ENCODE results near the gene OR2A42. TPM values are rescaled to one million over a fixed set of nuclear protein-coding genes. Genes with fewer than 3 reads are reported as not detected.
"Not testable (repeated sequence)": the region's sequence is repeated elsewhere in the genome, so short reads cannot be mapped to it uniquely, and the experiment has no call there.

Gene OR2A42
- total RNA-seq, 2 donors from 2014 or later = not detected

DNA sequence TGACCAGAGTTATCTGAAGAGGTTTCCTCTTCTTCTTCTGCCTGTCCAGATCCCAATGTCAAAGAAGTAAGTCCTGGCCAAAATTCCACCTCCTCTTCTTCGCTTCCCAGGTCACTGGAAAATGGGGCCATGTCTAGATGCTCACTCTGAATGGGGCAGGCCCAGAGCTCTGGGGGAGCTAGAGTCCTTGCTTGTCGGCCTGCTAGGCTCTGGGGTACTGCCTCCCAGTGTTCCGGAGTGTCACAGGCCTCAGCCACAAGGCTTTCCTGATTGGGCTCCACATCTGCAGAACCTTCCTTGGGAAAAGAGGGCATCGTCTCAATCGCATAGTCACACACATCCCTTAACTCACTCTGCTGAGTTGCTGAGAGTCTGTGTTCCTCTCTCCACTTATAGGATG lies 51.6 kb downstream of the OR2A42 start:
- ATAC-seq; H3K36me3 Mint-ChIP-seq; H3K9me3 Mint-ChIP-seq; DNase-seq (ENCODE audit: low spot score in 2 of 2); H3K27ac Mint-ChIP-seq: not testable (repeated sequence)

DNA sequence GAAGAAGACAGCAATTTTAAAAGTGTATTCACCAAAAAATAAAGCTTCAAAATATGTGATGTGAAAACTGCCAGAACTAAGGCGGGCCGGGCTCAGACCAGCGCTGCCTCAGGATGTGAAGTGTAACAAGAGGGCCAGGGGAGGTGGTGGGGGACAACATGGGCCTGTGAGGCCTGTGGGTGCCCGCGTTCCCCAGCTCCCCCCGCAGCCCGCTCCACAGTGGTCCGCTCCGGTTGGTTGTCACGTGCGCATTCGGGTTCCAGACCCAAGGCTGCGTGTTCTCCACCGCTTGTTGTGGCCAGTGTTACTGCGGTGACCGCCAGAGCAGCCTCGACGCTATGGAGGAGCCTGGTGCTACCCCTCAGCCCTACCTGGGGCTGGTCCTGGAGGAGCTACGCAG lies 56.2 kb downstream of the OR2A42 start, which contains the start of gene CTAGE4:
Gene CTAGE4, plus strand, starts transcription at position 301 of the 400 bp plus-strand sequence. Its CDS starts 38 bp downstream, at position 339.
- H3K27ac Mint-ChIP-seq; ATAC-seq; H3K9me3 Mint-ChIP-seq; DNase-seq (ENCODE audit: low spot score in 2 of 2); H3K36me3 Mint-ChIP-seq: not testable (repeated sequence)

DNA sequence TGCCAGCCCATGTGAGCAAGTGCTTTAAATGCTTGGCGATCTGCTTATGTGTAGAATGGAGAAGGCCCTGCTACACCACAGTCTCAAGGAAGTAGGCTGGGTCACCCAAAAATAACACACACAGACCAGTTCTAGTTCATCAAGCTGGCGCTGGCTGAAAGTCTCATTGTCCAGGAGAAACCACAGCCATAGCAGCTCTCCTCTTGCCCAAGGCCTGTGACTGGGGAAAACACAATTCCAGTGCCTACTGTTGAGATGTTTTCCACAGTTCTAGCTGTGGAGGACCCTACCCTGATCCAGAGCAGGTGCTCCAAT lies 60.3 kb downstream of the OR2A42 start:
- not testable (repeated sequence) for DNase-seq (ENCODE audit: low spot score in 2 of 2); H3K36me3 Mint-ChIP-seq; H3K27ac Mint-ChIP-seq; H3K9me3 Mint-ChIP-seq; ATAC-seq

DNA sequence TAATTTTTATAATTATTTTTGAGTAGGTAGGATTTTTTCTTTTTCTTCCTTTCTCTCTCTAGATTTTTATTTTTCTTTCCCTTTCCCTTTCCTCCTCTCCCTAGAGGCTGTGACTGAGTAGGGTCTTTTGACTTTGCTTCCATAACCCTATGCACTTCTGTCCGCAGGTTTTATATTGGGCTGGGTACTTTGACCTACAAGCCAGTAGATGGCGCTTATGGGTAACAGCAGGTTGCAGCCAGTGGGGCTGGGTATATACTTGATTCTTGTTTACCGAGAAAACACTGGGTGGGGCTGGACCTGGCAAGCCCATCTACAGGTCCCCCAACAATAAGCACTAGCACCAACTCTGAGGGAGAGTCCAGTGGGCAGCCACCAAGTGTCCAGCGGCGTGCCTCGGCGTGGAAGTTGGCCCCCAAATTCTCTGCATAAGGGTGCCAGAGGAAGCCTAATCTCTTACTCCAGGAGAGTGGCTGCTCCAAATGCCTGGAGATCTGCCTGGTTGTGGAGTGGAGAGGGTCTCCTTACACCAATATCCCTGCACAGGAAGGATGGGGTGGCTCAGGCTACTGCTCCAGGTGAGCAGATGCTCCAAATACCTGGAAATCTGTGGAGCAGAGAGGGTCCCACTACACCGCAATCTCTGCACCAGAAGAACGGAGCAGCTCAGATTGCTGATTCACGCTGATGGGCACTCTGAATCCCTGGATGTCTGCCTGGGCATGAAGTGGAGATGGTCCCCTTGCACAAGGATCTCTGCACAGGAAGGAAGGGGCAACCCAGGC lies 60.8 kb downstream of the OR2A42 start:
- H3K36me3 Mint-ChIP-seq, H3K27ac Mint-ChIP-seq: not testable (repeated sequence)

More for the DNA sequence above, 60.8 kb downstream of the OR2A42 start:
- peak; percentile 70 to 72 for ATAC-seq
- DNase-seq (ENCODE audit: low spot score in 2 of 2); H3K9me3 Mint-ChIP-seq: not testable (repeated sequence)

Other genes with a start within 250 kb of the OR2A42 start
- not detected for gene OR6B1, start 239.3 kb downstream of the OR2A42 start, total RNA-seq
- not detected for gene OR2A5, start 190.7 kb downstream of the OR2A42 start, total RNA-seq
- gene OR2A25, start 169.8 kb downstream of the OR2A42 start, total RNA-seq = not detected
- gene OR2A12, start 153.3 kb downstream of the OR2A42 start, total RNA-seq = not detected
- gene OR2A2, start 130.0 kb downstream of the OR2A42 start, total RNA-seq = not detected
- gene OR2A14, start 116.4 kb downstream of the OR2A42 start, total RNA-seq = not detected
- gene CTAGE4, start 56.1 kb downstream of the OR2A42 start, total RNA-seq = under 1 TPM in 1 of 2 donors, not detected in 1; 0.93 TPM
- 1 to 10 TPM in 1 of 2 donors, under 1 TPM in 1; 0.19 to 4.6 TPM for gene ARHGEF35, start 43.8 kb downstream of the OR2A42 start, total RNA-seq
- gene OR2A7, start 25.2 kb upstream of the OR2A42 start, total RNA-seq = 1 to 10 TPM; 1.6 to 2.6 TPM
- 1 to 10 TPM; 1.4 to 1.8 TPM for gene CTAGE8, start 29.7 kb upstream of the OR2A42 start, total RNA-seq
- not detected for gene OR2A1, start 72.8 kb upstream of the OR2A42 start, total RNA-seq
- 10 to 100 TPM; 11.4 to 13.3 TPM for gene ARHGEF5, start 115.8 kb upstream of the OR2A42 start, total RNA-seq
- not detected for gene NOBOX, start 164.1 kb upstream of the OR2A42 start, total RNA-seq

All from activated naive CD4-positive, alpha-beta T cell treated with anti-CD3 and anti-CD28 coated beads, Interleukin-2, amount 50 U/mL, for 72 hours (primary cell).